Fibroblast of lung (primary cell): ENCODE data around the gene GHRL.

Experiments
- EZH2 ChIP-seq: IDR thresholded peaks from 2 replicates; pipeline ENCODE4 v1.5.1; 2012; ENCODE audit warnings: low read length, control low read depth, mild to moderate bottlenecking; ENCODE audit errors: missing control alignments
- TF ChIP-seq, protein P1 (sequence below), 2 donors: IDR thresholded peaks in 1 of 2; conservative IDR thresholded peaks in 1 of 2; 1 replicate in 1 of 2; 2 replicates in 1 of 2; pipeline ENCODE4 v1.5.1; 2011 to 2012; ENCODE audit warnings: low read length in 2 of 2, control low read depth in 1 of 2, inconsistent platforms in 1 of 2, low read depth in 1 of 2, mild to moderate bottlenecking in 1 of 2

DNA sequence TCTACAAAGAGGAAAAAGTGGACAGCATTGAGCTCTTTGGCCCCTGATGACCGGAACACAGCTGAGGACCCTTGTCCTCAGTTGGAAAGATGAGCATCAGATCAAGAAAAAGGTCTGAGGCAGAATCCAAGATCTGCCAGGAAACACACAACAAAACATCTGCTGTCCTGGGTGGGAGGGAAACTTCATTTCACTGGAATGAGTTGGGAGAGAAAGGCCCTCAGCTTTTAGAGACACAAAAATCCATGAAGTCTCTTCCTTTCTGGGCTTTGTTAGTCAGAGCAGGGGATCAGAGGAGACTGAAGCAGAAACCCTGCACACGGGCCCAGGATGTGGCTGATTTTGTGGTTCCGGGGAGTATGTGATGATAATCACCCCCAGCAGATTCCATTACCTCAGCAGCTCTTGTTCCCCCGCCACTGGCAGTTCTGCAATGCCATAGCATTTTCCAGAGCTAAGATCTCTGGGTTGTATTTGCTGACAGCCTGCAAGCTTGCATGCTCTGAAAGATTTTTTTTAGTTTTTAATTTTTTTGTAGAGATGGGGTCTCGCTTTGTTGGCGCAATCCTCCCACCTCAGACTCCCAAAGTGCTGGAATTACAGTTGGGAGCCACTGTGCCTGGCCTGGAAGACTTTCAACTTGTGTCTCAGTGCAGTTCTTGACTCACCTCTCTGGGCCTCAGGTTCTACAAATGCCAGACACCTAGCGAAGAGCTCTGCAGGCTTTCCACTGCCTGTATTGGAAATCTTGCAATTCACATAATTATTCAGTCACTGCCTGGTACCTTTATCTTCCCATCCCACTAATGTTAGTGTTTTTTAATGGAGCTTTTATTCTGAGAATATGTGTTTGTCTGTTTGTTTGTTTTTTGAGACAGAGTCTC is 50.3 kb downstream of the GHRL start:
- TF ChIP-seq, protein P1, sequence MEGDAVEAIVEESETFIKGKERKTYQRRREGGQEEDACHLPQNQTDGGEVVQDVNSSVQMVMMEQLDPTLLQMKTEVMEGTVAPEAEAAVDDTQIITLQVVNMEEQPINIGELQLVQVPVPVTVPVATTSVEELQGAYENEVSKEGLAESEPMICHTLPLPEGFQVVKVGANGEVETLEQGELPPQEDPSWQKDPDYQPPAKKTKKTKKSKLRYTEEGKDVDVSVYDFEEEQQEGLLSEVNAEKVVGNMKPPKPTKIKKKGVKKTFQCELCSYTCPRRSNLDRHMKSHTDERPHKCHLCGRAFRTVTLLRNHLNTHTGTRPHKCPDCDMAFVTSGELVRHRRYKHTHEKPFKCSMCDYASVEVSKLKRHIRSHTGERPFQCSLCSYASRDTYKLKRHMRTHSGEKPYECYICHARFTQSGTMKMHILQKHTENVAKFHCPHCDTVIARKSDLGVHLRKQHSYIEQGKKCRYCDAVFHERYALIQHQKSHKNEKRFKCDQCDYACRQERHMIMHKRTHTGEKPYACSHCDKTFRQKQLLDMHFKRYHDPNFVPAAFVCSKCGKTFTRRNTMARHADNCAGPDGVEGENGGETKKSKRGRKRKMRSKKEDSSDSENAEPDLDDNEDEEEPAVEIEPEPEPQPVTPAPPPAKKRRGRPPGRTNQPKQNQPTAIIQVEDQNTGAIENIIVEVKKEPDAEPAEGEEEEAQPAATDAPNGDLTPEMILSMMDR (conservative IDR thresholded peaks at IDR 0.05 in 1 of 2, IDR thresholded peaks at IDR 0.05 in 1 of 2; ENCODE audit: low read depth in 1 of 2, low read length in 2 of 2), result no peak
- TF ChIP-seq EZH2, result no peak
